Type B pancreatic cell (in vitro differentiated cells): ENCODE results near the gene EXTL1. TPM values are rescaled to one million over a fixed set of nuclear protein-coding genes. Genes with fewer than 3 reads are reported as not detected.
A peak's percentile ranks its signal among the peaks of the same experiment; 100 is the strongest.

Experiments
- DNase-seq: peaks from one replicate; pipeline ENCODE4 v3.0.0; 2021; ENCODE audit warnings: mixed read lengths; ENCODE audit not compliant: unreplicated experiment; ENCODE audit errors: extremely low spot score
- H3K27ac Mint-ChIP-seq: 2 replicates; pipeline ENCODE4 v1.8.0; 2021; ENCODE audit warnings: mild to moderate bottlenecking, mixed read lengths
- H3K27me3 Mint-ChIP-seq: 2 replicates; pipeline ENCODE4 v1.8.0; 2021; ENCODE audit warnings: mixed read lengths
- H3K36me3 Mint-ChIP-seq: 2 replicates; pipeline ENCODE4 v1.8.0; 2021; ENCODE audit warnings: mixed read lengths
- H3K4me1 Mint-ChIP-seq: one replicate; pipeline ENCODE4 v1.8.0; 2021; ENCODE audit warnings: mixed read lengths; ENCODE audit not compliant: unreplicated experiment
- H3K4me3 Mint-ChIP-seq: 2 replicates; pipeline ENCODE4 v1.8.0; 2021; ENCODE audit warnings: mild to moderate bottlenecking, mixed read lengths
- H3K9me3 Mint-ChIP-seq: 2 replicates; pipeline ENCODE4 v1.8.0; 2021; ENCODE audit warnings: mixed read lengths
- CTCF ChIP-seq: fragments of 200-600 bp; sonication (generic); conservative IDR thresholded peaks from 2 replicates; pipeline ENCODE4 v1.5.0; 2021; ENCODE audit warnings: antibody characterized with exemption, mild to moderate bottlenecking
- total RNA-seq: library from RNA; stranded (reverse); gene quantifications from 2 replicates; pipeline ENCODE4 v1.2.1, GENCODE V29; 2021; ENCODE audit warnings: low replicate concordance

Gene EXTL1
- total RNA-seq, 1 donor from 2014 or later, result 4.2 TPM

GRCh38 chr1:25994402-25995150, 27.0 kb upstream of the EXTL1 start:
- no peaks in the 10 kb centered on the region for H3K27me3 Mint-ChIP-seq
- H3K36me3 Mint-ChIP-seq, result no peaks in the 10 kb centered on the region
- no peak overlapping the region for H3K27ac Mint-ChIP-seq
- no peak for TF ChIP-seq CTCF
- peaks cover 33% of the 10 kb centered on the region for H3K4me1 Mint-ChIP-seq
- H3K4me3 Mint-ChIP-seq, result no peak overlapping the region
- no peak for DNase-seq
- no peaks in the 10 kb centered on the region for H3K9me3 Mint-ChIP-seq

GRCh38 chr1:25996966-25997827, 24.4 kb upstream of the EXTL1 start:
- Mint-ChIP-seq H3K9me3 (no peaks in the 10 kb centered on the region), H3K4me3 (peak overlapping the region; percentile 96), H3K36me3 (no peaks in the 10 kb centered on the region), H3K27ac (peak overlapping the region; percentile 96), H3K4me1 (peaks cover 24% of the 10 kb centered on the region), H3K27me3 (no peaks in the 10 kb centered on the region)
- no peak for TF ChIP-seq CTCF
- DNase-seq, result no peak

- Mint-ChIP-seq H3K36me3 (no peaks in the 10 kb centered on the region), H3K27ac (peak within 1 kb of the TSS; percentile 96), H3K4me1 (peaks cover 21% of the 10 kb centered on the region), H3K4me3 (peak within 1 kb of the TSS; percentile 96), H3K9me3 (no peaks in the 10 kb centered on the region), H3K27me3 (no peaks in the 10 kb centered on the region)
- TF ChIP-seq CTCF, result peak; percentile 99
- peak; percentile 98 for DNase-seq
Measured at GRCh38 chr1:25997828-25998761, 23.5 kb upstream of the EXTL1 start, which contains the start of gene PAFAH2. TSS of gene PAFAH2 (minus strand) at chr1:25998063. CDS start at chr1:25990816, 7,247 bp downstream.

GRCh38 chr1:25999041-25999800, 22.4 kb upstream of the EXTL1 start:
- no peak for TF ChIP-seq CTCF
- Mint-ChIP-seq H3K4me1 (peaks cover 14% of the 10 kb centered on the region), H3K36me3 (no peaks in the 10 kb centered on the region), H3K9me3 (no peaks in the 10 kb centered on the region), H3K4me3 (no peak overlapping the region), H3K27ac (peak overlapping the region; percentile 8), H3K27me3 (peaks cover 3% of the 10 kb centered on the region)
- no peak for DNase-seq
